Renal pelvis (tissue), 4 donors: ENCODE data around the gene CHCHD4. TPM values are rescaled to one million over a fixed set of nuclear protein-coding genes. Genes with fewer than 3 reads are reported as not detected.
"Not testable (repeated sequence)": the region's sequence is repeated elsewhere in the genome, so short reads cannot be mapped to it uniquely, and the experiment has no call there.

Experiments used
- DNase-seq: peaks from one replicate; pipeline ENCODE4 v3.0.0-alpha.2; 2013
- polyA plus RNA-seq, 3 donors: library from polyadenylated mRNA; unstranded; fragments of 120-200 nt; gene quantifications; one replicate each; pipeline ENCODE4 v1.2.1, GENCODE V29; 2013; ENCODE audit not compliant: insufficient read length in 3 of 3

CHCHD4 gene
- polyA plus RNA-seq, 3 donors, result 17.9 to 19.9 (median 18.7) TPM

DNA sequence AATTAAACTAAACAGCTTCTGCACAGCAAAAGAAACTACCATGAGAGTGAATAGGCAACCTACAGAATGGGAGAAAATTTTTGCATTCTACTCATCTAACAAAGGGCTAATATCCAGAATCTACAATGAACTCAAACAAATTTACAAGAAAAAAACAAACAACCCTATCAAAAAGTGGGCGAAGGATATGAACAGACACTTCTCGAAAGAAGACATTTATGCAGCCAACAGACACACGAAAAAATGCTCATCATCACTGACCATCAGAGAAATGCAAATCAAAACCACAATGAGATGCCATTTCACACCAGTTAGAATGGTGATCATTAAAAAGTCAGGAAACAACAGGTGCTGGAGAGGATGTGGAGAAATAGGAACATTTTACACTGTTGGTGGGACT, 49.4 kb downstream of the CHCHD4 start:
- DNase-seq, result not testable (repeated sequence)

DNA sequence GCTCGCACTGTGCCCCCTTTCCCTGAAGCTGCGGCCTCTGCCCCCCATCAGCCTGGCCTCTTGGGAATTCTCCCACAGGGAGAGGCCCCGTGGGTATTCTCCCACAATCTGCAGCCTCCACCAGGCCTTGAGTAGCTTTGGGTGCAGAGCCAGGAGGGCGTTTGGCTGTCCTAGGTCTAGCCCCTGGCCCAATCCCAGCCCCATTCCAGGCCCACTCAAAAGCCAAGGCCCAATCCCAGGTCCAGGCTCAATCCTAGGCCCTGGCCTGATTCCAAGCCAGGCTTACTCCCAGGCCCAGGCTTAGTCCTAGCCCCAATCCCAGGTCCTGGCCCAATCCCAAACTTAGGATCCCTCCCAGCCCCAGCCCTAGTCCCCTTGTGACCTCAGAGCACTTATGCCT, 59.8 kb downstream of the CHCHD4 start:
- no peak for DNase-seq

DNA sequence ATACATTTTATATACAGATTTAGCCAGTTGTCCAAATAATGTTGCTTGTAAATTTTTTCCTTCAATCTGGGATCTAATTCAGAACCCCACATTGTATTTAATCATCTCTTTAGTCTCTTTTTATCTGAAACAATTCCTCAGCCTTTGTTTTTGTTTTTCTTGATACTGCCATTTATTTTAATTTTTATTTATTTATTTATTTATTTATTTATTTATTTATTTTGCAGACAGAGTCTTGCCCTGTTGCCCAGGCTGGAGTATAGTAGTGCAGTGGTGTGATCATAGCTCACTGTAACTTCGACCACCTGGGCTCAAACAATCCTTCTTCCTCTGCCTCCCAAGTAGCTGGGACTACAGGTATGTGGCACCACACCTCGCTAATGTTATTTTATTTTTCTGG, 61.5 kb downstream of the CHCHD4 start:
- no peak for DNase-seq

Other genes starting within 250 kb of the CHCHD4 start
- under 1 TPM in 1 of 3 donors, not detected in 2; 0.07 TPM for gene WNT7A, start 244.8 kb downstream of the CHCHD4 start, polyA plus RNA-seq
- 10 to 100 TPM; 53.2 to 57.6 (median 56.8) TPM for gene TMEM43, start 182 bp upstream of the CHCHD4 start, polyA plus RNA-seq
- gene XPC, start 53.7 kb upstream of the CHCHD4 start, polyA plus RNA-seq, result 10 to 100 TPM; 38.0 to 53.7 (median 52.2) TPM
- 10 to 100 TPM; 15.6 to 17.7 (median 15.9) TPM for gene LSM3, start 53.9 kb upstream of the CHCHD4 start, polyA plus RNA-seq